KG1 (cell line): ENCODE measurements around the gene CD63.
"Not testable (repeated sequence)": the region's sequence is repeated elsewhere in the genome, so short reads cannot be mapped to it uniquely, and the experiment has no call there.

Source experiments
- DNase-seq: peaks from one replicate; lab custom pipeline; 2025; lab: John Stamatoyannopoulos, UW

The CD63 gene, protein sequence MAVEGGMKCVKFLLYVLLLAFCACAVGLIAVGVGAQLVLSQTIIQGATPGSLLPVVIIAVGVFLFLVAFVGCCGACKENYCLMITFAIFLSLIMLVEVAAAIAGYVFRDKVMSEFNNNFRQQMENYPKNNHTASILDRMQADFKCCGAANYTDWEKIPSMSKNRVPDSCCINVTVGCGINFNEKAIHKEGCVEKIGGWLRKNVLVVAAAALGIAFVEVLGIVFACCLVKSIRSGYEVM

DNA sequence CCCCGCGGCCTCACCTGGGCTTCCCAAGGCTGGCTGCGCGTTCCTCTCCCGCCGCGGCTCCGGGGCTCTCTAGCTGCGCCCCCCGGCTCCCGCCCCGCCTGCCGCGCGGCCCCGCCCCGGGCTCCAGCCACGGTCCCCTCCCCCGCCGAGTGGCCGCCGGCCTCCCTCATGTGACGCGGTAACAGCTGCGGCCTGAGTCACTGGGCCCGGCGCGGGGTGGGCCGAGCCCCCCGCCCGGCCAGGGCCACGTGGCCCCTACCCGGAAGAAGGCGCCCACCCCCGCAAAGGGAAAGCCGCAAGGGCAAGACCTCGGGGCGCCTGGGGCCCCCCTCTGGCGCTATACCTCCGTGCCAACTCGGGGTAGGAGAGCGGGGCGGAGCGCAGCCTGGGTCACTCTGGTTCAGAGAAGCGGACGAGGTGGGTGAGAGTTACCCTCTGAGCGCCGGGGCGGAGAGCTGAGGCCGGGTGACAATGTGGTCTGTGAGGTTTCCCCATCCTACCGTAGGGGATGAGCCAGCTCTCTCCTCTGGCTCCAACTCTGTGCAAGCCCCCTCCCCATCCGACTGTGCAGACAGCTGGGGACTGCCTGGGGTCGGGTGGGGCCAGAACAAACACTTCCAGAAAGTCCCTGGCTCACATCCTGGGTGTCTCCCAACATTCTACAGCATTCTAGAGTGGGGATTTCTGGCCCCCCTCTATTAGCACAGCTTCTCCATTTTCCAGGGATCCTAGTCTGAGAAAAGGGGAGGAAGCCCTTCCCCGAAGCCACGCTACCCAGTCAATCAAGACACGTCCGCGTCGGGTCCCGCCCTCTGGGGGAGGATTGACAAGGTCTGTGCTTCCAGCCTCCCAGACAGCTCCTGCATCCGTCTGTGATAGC is at the start of gene CD63:
TSS of gene CD63 (minus strand) at position 71 of the 880 bp plus-strand sequence. CDS start 668 bp downstream, outside the sequence.
- DNase-seq: peak; percentile 55

DNA sequence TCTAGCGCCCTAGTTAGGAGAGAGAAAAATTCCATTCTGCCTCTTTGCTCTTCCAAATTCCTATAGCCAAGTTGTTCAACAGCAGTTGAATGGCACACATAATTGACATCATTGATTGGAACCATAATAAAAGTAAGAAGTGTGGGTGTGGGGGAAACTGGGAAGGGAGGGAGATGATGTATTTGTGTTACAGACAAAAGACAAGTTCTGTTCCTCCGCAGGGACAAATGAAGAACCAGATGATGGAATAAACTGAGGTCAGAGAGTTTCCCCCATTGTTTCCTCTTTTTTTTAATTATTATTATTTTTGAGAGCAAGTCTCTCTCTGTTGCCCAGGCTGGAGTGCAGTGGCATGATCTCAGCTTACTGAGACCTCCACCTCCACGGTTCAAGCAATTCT is 49.0 kb upstream of the CD63 start:
- no peak for DNase-seq

DNA sequence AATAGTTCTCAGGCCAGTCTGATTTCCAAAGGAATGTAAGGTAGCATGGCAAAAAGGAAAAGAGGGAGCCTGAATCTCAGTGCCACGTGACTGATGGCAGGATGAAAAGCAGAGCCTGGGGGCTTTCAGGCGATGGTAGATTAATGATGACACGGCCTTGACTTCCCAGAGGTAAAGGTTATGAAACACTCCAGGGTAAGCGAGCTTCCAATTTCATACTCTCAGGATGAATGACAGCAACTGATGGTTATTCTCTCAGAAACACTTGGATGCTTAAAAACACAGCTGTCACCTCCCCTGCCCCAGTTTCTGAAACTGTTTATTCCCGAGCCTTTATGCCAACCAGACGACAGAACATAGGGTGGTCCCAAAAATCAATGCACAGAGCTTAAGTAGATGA is 42.9 kb upstream of the CD63 start:
- no peak for DNase-seq

DNA sequence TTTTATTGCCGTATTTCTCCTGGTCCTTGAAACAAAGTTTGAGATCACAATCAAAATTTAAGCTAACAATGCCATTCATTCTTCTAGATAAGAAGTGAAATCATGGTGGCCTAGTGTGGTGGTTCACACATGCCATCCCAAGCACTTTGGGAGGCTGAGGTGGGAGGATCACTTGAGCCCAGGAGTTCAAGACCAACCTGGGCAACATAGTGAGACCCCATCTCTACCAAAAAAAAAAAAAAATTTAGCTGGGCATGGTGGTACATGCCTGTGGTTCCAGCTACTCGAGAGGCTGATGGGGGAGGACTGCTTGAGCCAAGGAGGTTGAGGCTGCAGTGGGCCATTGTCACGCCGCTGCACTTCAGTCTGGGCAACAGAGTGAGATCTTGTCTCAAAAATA is 38.3 kb upstream of the CD63 start:
- DNase-seq: no peak

GRCh38 chr12:55765736-55766290 is 37.0 kb upstream of the CD63 start:
- no peak for DNase-seq

DNA sequence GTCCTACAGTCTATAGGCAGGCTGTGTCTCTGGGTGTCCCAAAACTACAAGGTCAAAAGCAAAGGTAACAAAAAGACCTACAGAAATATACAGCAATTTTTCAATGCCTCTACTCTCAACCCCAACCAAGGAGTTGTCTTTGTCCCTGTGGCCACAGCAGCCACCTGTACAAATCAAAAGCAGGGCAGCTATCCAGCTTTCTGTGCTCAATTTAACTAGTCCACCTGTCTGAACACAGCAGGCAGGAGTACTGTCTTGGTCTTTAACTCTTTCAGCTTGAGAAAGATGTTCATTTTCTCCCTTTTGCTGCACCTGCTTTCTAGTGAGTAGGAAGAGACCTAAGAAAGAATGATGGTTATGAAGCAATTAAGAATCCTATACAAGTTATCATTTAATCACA is 33.8 kb upstream of the CD63 start:
- DNase-seq: no peak

- DNase-seq: no peak
These were observed 31.9 kb upstream of the CD63 start for GRCh38 chr12:55760663-55761062.

DNA sequence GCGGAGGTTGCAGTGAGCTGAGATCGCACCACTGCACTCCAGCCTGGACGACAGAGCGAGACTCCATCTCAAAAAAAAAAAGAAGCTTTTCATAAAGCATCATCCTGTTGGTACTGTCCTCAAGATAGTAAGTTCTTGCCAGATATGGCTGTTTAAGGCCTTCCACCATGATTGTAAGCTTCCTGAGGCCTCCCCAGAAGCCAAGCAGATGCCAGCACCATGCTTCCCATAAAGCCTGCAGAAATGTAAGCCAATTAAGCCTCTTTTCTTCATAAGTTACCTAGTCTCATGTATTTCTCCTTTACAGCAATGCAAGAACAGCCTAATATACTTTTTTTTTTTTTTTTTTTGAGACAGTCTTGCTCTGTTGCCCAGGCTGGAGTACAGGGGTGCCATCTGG is 29.8 kb upstream of the CD63 start:
- not testable (repeated sequence) for DNase-seq

- DNase-seq: no peak
These were observed 28.9 kb upstream of the CD63 start for GRCh38 chr12:55757701-55758100.

GRCh38 chr12:55755246-55755645 is 26.4 kb upstream of the CD63 start:
- DNase-seq: no peak

DNA sequence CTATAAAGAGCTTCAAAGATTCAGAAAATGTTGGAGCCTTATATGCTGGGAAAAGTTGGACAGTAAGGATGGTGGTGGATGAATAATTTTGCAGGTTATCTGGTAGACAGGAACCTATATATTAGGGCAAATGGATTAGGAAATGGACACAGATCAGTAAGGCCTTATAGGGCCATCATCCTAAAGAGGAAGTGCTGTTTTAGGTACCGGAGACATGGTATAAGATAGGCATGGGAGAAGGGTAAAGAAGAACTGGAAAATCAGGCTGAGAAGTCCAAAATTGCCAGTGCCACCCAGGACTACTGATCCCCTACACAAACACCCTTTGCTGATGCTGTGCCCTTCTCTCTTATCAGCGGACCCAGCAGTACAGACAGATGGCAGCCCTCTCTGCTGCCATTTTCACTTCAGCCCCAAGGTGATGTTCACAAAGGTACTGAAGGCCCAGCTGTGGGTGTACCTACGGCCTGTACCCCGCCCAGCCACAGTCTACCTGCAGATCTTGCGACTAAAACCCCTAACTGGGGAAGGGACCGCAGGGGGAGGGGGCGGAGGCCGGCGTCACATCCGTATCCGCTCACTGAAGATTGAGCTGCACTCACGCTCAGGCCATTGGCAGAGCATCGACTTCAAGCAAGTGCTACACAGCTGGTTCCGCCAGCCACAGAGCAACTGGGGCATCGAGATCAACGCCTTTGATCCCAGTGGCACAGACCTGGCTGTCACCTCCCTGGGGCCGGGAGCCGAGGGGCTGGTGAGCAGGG is 19.6 kb upstream of the CD63 start:
- no peak for DNase-seq

DNA sequence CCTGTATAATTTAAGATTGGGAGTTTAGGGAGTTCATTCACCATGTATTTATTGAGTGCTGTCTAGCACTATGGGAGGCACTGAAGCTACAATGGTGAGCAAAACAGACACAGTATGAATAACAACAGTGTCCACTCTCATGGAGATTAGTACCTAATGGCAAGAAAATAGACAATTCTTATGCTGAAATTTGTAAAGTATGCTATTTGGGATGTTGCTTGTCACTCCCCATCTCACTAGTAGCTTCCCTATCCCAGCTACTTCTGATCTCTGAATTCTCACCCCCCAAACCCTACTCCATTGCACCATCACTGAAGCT is 18.1 kb upstream of the CD63 start:
- DNase-seq: no peak

DNA sequence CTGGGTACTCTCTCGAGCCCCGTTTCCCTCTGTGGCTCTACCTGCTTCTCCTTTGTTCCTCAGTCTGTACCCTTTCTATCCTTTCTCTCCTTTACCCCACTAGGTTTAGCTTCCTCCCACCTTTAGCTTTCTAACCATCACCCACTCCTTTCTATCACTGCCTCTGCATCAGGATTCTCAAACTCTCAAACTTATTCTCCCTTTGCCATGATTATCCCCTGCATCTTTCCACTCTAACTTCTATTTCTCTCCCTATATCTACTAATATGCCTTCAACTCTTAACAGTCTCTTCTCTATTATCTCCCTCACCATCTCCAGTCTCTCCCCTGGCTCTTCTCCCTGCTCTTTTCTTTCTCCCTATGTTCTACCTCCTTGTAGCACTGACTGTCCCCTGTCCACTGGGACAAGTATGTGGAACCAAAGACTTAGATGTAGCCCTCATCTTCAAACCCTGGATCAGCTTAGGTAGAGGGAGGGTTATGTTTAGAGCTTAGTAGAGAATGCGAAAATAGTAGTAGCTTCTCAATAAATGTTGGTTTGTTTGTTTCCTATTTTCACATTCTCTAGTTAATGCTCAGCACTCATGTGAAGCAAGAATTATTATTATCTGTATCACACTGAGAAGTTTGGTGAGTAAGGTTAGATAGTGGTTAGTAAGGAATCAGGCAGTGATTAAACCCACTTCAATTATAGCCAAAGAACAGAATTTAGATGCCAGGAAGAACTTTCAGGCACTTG is 17.5 kb upstream of the CD63 start:
- no peak for DNase-seq

- no peak for DNase-seq
These were observed 16.8 kb upstream of the CD63 start for GRCh38 chr12:55745361-55746173.

GRCh38 chr12:55744340-55745030 is 15.7 kb upstream of the CD63 start:
- no peak for DNase-seq

- no peak for DNase-seq
These were observed 14.9 kb upstream of the CD63 start for GRCh38 chr12:55743406-55744339.

- no peak for DNase-seq
These were observed 14.1 kb upstream of the CD63 start, which contains the start of gene GDF11 for GRCh38 chr12:55742719-55743405. GDF11 (plus strand) TSS chr12:55743122; CDS start chr12:55743317, 195 bp downstream.

- no peak for DNase-seq
These were observed 13.3 kb upstream of the CD63 start for GRCh38 chr12:55741931-55742680.
